ENCODE data around the gene PKNOX2.

- TF ChIP-seq, protein P1, sequence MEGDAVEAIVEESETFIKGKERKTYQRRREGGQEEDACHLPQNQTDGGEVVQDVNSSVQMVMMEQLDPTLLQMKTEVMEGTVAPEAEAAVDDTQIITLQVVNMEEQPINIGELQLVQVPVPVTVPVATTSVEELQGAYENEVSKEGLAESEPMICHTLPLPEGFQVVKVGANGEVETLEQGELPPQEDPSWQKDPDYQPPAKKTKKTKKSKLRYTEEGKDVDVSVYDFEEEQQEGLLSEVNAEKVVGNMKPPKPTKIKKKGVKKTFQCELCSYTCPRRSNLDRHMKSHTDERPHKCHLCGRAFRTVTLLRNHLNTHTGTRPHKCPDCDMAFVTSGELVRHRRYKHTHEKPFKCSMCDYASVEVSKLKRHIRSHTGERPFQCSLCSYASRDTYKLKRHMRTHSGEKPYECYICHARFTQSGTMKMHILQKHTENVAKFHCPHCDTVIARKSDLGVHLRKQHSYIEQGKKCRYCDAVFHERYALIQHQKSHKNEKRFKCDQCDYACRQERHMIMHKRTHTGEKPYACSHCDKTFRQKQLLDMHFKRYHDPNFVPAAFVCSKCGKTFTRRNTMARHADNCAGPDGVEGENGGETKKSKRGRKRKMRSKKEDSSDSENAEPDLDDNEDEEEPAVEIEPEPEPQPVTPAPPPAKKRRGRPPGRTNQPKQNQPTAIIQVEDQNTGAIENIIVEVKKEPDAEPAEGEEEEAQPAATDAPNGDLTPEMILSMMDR (IDR thresholded peaks at IDR 0.05) = no peak
- TF ChIP-seq POLR2A (IDR thresholded peaks at IDR 0.05) = no peak
Observed at GRCh38 chr11:125301346-125301745, 136.8 kb downstream of the PKNOX2 start.
